DOHH2 (cell line): ENCODE results near the gene PSMD8.

Source experiments
- H3F3A ChIP-seq: fragments of 200-600 bp; sonication (generic), shearing (Covaris generic); 2 replicates; pipeline ENCODE4 v1.6.0; 2016; ENCODE audit warnings: antibody characterized with exemption, mild to moderate bottlenecking; ENCODE audit not compliant: control insufficient read depth, insufficient read depth
- H3K27ac ChIP-seq: fragments of 200-600 bp; sonication (generic); 2 replicates; pipeline ENCODE4 v1.5.1; 2014; ENCODE audit warnings: low read depth, mild to moderate bottlenecking, low read length, moderate library complexity
- H3K27me3 ChIP-seq: fragments of 200-600 bp; sonication (generic); 2 replicates; pipeline ENCODE4 v1.6.1; 2014; ENCODE audit warnings: mild to moderate bottlenecking, low read length, mixed read lengths; ENCODE audit not compliant: control insufficient read depth
- H3K36me3 ChIP-seq: fragments of 200-600 bp; sonication (generic); 2 replicates; pipeline ENCODE4 v1.6.1; 2014; ENCODE audit warnings: mild to moderate bottlenecking, low read length, moderate library complexity, mixed read lengths; ENCODE audit not compliant: control insufficient read depth
- H3K4me1 ChIP-seq: fragments of 200-600 bp; sonication (generic); 2 replicates; pipeline ENCODE4 v1.6.1; 2014; ENCODE audit warnings: mild to moderate bottlenecking, low read length, mixed read lengths; ENCODE audit not compliant: control insufficient read depth
- H3K4me2 ChIP-seq: fragments of 200-600 bp; sonication (generic); 2 replicates; pipeline ENCODE4 v1.6.0; 2014; ENCODE audit warnings: mild to moderate bottlenecking, low read length, moderate library complexity
- H3K4me3 ChIP-seq: fragments of 200-600 bp; sonication (generic); 2 replicates; pipeline ENCODE4 v1.5.1; 2014; ENCODE audit warnings: mild to moderate bottlenecking, low read length, mixed read lengths
- H3K79me2 ChIP-seq: fragments of 200-600 bp; sonication (generic); 2 replicates; pipeline ENCODE4 v1.6.1; 2014; ENCODE audit warnings: mild to moderate bottlenecking, low read length, mixed read lengths; ENCODE audit not compliant: control insufficient read depth
- H3K9me2 ChIP-seq: fragments of 200-600 bp; sonication (generic); replicated peaks from 2 replicates; pipeline ENCODE4 v1.6.1; 2014; ENCODE audit warnings: mild to moderate bottlenecking, low read length, mixed read lengths; ENCODE audit not compliant: control insufficient read depth
- H3K9me3 ChIP-seq: fragments of 200-600 bp; sonication (generic); 2 replicates; pipeline ENCODE4 v1.6.1; 2014; ENCODE audit warnings: antibody characterized with exemption, low read length, mixed read lengths; ENCODE audit not compliant: control insufficient read depth, insufficient read depth
- H4K20me1 ChIP-seq: fragments of 200-600 bp; sonication (generic); 2 replicates; pipeline ENCODE4 v1.6.0; 2014; ENCODE audit warnings: low read depth, mild to moderate bottlenecking, antibody characterized with exemption, low read length, moderate library complexity; ENCODE audit not compliant: control insufficient read depth, insufficient read depth
- EZH2phosphoT487 ChIP-seq: fragments of 200-600 bp; sonication (generic); IDR thresholded peaks from 2 replicates; pipeline ENCODE4 v1.6.1; 2017; ENCODE audit warnings: borderline replicate concordance, mild to moderate bottlenecking, antibody characterized with exemption, low read length, moderate library complexity, mixed read lengths
- TF ChIP-seq, protein P1 (sequence below): fragments of 200-600 bp; sonication (generic); IDR thresholded peaks from one replicate; pipeline ENCODE4 v1.5.1; 2014; ENCODE audit warnings: antibody characterized with exemption, mild to moderate bottlenecking, low read depth, low read length; ENCODE audit not compliant: poor library complexity, severe bottlenecking

PSMD8 gene

DNA sequence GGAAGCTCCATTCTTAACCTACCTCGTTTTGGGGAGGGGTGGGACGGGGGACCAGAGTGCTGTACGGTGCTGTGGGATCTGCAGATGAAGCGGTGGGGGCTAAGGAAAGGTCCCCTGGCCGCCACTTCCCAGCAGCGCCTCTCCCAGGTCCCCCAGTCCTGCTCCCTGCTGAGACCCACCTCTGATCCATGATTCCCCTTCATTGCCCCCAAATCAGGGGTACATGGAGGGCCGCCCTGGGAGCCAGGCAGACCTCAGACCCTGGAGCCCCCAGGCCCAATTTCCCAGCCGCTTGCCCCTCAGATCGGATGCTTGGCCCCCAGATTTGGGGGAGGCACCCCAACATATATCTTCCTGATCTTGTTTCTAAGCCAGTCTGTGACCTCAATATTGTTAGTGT, 24.7 kb downstream of the PSMD8 start:
- TF ChIP-seq, protein P1, sequence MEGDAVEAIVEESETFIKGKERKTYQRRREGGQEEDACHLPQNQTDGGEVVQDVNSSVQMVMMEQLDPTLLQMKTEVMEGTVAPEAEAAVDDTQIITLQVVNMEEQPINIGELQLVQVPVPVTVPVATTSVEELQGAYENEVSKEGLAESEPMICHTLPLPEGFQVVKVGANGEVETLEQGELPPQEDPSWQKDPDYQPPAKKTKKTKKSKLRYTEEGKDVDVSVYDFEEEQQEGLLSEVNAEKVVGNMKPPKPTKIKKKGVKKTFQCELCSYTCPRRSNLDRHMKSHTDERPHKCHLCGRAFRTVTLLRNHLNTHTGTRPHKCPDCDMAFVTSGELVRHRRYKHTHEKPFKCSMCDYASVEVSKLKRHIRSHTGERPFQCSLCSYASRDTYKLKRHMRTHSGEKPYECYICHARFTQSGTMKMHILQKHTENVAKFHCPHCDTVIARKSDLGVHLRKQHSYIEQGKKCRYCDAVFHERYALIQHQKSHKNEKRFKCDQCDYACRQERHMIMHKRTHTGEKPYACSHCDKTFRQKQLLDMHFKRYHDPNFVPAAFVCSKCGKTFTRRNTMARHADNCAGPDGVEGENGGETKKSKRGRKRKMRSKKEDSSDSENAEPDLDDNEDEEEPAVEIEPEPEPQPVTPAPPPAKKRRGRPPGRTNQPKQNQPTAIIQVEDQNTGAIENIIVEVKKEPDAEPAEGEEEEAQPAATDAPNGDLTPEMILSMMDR: no peak
- no peak for TF ChIP-seq EZH2phosphoT487
- H3K4me1 ChIP-seq: peaks cover 7% of the 10 kb centered on the region
- H3K27ac ChIP-seq: no peak overlapping the region
- no peaks in the 10 kb centered on the region for H3F3A ChIP-seq
- no peak overlapping the region for H3K4me2 ChIP-seq
- peaks cover 2% of the 10 kb centered on the region; the same call in 1 of the 2 replicates for H3K79me2 ChIP-seq
- H3K4me3 ChIP-seq: no peak overlapping the region
- no peaks in the 10 kb centered on the region for H3K9me2 ChIP-seq
- H4K20me1 ChIP-seq: no peaks in the 10 kb centered on the region
- H3K9me3 ChIP-seq: no peaks in the 10 kb centered on the region
- no peaks in the 10 kb centered on the region for H3K36me3 ChIP-seq
- H3K27me3 ChIP-seq: peaks cover 22% of the 10 kb centered on the region

GRCh38 chr19:38399537-38399936, 25.2 kb downstream of the PSMD8 start:
- peaks cover 9% of the 10 kb centered on the region for H3K4me1 ChIP-seq
- H3K27me3 ChIP-seq: peaks cover 18% of the 10 kb centered on the region
- H3K9me3 ChIP-seq: no peaks in the 10 kb centered on the region
- TF ChIP-seq, protein P1: no peak
- TF ChIP-seq EZH2phosphoT487: no peak
- H4K20me1 ChIP-seq: no peaks in the 10 kb centered on the region
- H3K4me3 ChIP-seq: no peak overlapping the region
- H3K9me2 ChIP-seq: no peaks in the 10 kb centered on the region
- H3F3A ChIP-seq: no peaks in the 10 kb centered on the region
- H3K36me3 ChIP-seq: no peaks in the 10 kb centered on the region
- H3K27ac ChIP-seq: no peak overlapping the region
- peaks cover 4% of the 10 kb centered on the region; the same call in 1 of the 2 replicates for H3K79me2 ChIP-seq
- H3K4me2 ChIP-seq: no peak overlapping the region

- Histone ChIP-seq H3K9me3 (no peaks in the 10 kb centered on the region), H3K36me3 (no peaks in the 10 kb centered on the region), H4K20me1 (no peaks in the 10 kb centered on the region), H3K27me3 (peaks cover 10% of the 10 kb centered on the region), H3K4me2 (no peak overlapping the region), H3K4me1 (peaks cover 9% of the 10 kb centered on the region), H3K79me2 (peaks cover 4% of the 10 kb centered on the region; the same call in 1 of the 2 replicates), H3F3A (no peaks in the 10 kb centered on the region), H3K4me3 (no peak overlapping the region), H3K27ac (no peak overlapping the region), H3K9me2 (no peaks in the 10 kb centered on the region)
- TF ChIP-seq EZH2phosphoT487: no peak
- TF ChIP-seq, protein P1: no peak
Measured at GRCh38 chr19:38400361-38400760, 26.0 kb downstream of the PSMD8 start.

GRCh38 chr19:38401148-38401547, 26.8 kb downstream of the PSMD8 start:
- H3K9me3 ChIP-seq: no peaks in the 10 kb centered on the region
- no peak overlapping the region for H3K4me3 ChIP-seq
- H3K27ac ChIP-seq: no peak overlapping the region
- no peaks in the 10 kb centered on the region for H4K20me1 ChIP-seq
- H3F3A ChIP-seq: no peaks in the 10 kb centered on the region
- H3K4me1 ChIP-seq: peaks cover 9% of the 10 kb centered on the region
- no peak for TF ChIP-seq EZH2phosphoT487
- TF ChIP-seq, protein P1: no peak
- peaks cover 4% of the 10 kb centered on the region; the same call in 1 of the 2 replicates for H3K79me2 ChIP-seq
- H3K9me2 ChIP-seq: no peaks in the 10 kb centered on the region
- no peaks in the 10 kb centered on the region for H3K36me3 ChIP-seq
- no peak overlapping the region for H3K4me2 ChIP-seq
- H3K27me3 ChIP-seq: peaks cover 6% of the 10 kb centered on the region; the same call in 1 of the 2 replicates
